Motor neuron (in vitro differentiated cells): Measurements from ENCODE around the gene NACC1. TPM values are rescaled to one million over a fixed set of nuclear protein-coding genes. Genes with fewer than 3 reads are reported as not detected.

Experiments
- ATAC-seq, 8 experiments: fragments of 200-7000 bp; cut with Tn5 transposase; replicated peaks in 6 of 8; 2 replicates each; pipeline ENCODE4 v1.8.0; 2021; ENCODE audit warnings: mild to moderate bottlenecking in 8 of 8, moderate library complexity in 8 of 8
- H3K27ac ChIP-seq, 2 donors: fragments of 250-450 bp; sonication (Bioruptor Pico); 2 replicates each; pipeline ENCODE4 v1.9.0; 2021; ENCODE audit warnings: antibody characterized with exemption in 2 of 2, mild to moderate bottlenecking in 2 of 2, moderate library complexity in 1 of 2
- H3K4me1 ChIP-seq, 2 donors: fragments of 250-450 bp; sonication (Bioruptor Pico); replicated peaks in 1 of 2; 2 replicates each; pipeline ENCODE4 v1.6.1; 2021; ENCODE audit warnings: antibody characterized with exemption in 2 of 2, mild to moderate bottlenecking in 2 of 2, moderate library complexity in 1 of 2
- H3K4me3 ChIP-seq, 5 donors: fragments of 250-450 bp; sonication (Bioruptor Pico); 2 replicates each; pipeline ENCODE4 v1.9.0; 2021; ENCODE audit warnings: antibody characterized with exemption in 5 of 5, mild to moderate bottlenecking in 5 of 5, moderate library complexity in 4 of 5
- WGBS, 10 experiments: fragments of 450-650 bp; shearing (Covaris generic); methylation state at CpG; one replicate each; pipeline ENCODE4 v1.0.0; 2022; 5-methylcytosine and 5-hydroxymethylcytosine counted together
- in situ Hi-C, 9 experiments: fragments of 400-800 bp; cut with MboI; loops; one replicate each; pipeline ENCODE4 v1.15.0; 2021; ENCODE audit warnings: low sequenced_read_pairs in 9 of 9, low pct_unique_long_range_greater_than_20kb in 2 of 9; ENCODE audit not compliant: unreplicated experiment in 9 of 9
- total RNA-seq, 8 experiments: library from RNA; unstranded; fragments of 300-600 nt; gene quantifications; 2 replicates each; pipeline versions ENCODE4 v1.2.3 to v1.2.4, GENCODE V29; 2022

Gene NACC1
- total RNA-seq, 8 experiments from 2014 or later: 9.7 to 56.8 (median 28.3) TPM

DNA sequence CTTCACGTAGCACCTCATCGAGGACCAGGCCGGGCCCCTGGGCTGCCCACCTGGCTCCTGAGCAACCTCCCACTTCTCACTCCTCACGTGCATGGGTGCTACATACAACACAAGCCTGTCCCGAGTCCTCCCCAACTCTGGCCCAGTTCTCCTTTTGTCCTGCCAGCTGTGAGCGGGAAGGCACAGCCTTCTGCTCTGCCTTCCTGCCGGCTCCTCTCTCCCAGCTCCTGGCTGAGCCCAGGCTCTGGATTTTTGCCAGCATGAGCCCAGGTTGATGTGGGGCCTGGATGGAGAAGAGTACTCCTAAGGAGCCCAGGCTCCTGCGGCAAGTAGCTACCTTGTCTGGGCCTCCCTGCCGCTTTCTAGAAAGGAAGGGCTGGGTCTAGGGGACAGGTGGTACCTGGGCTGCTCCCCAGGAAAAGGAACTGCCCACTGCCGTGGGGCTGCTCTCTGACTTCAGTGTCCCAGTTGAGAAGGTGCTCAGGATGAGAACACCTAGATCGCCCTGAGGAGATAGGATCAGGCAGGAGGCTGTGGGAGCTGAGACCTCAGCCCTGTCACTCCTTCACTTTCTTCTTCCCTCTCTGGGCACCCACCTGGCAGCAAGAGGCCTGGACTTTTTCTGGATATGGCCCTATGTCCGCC is 39.0 kb upstream of the NACC1 start:
- H3K27ac ChIP-seq: no peak overlapping the region

DNA sequence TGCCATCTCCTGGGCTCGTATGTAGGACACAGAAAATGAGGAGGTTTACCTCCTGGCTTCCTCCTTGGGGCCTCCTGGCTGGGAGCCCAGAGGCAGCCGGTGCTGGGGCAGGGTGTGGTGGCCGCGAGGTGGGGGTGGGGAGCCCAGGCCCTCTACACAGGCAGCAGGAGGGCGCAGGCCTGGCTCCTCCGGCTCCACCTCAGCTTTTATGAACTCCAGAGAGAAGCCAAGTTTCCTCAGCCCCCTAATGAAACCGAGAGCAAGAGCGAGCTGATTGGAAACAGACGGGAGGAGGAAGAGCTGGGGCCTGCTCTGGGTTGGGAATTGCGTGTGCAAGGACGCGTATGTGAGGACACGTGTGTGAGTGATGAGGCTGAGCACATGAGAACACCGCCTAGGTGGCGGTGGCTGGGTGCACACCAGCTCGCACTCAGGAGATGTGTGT is 38.5 kb upstream of the NACC1 start:
- ATAC-seq: peak; percentile 31 to 86 (median 48)
- WGBS, 10 experiments: 29 to 67% methylated on average over 2 to 5 of the region's 16 CpGs; no CpG with 5 or more reads in 8 of the 10 experiments

More for the DNA sequence above, 39.0 kb upstream of the NACC1 start:
- no peak overlapping the region for H3K4me3 ChIP-seq
- 40 to 94% (median 60%) methylated on average over 1 to 3 of the region's 12 CpGs; no CpG with 5 or more reads in 7 of the 10 experiments for WGBS, 10 experiments
- in situ Hi-C loops: loop anchor here in 2 of 9 experiments (25.0 kb wide), 1 partner anchor 92 kb away; the partner anchor contains the start of gene NFIX (in 2 of the 2)
- peaks cover 10 to 27% of the 10 kb centered on the region in 2 donors for H3K4me1 ChIP-seq
- peak in 1 of 8 experiments; percentile 7 for ATAC-seq

DNA sequence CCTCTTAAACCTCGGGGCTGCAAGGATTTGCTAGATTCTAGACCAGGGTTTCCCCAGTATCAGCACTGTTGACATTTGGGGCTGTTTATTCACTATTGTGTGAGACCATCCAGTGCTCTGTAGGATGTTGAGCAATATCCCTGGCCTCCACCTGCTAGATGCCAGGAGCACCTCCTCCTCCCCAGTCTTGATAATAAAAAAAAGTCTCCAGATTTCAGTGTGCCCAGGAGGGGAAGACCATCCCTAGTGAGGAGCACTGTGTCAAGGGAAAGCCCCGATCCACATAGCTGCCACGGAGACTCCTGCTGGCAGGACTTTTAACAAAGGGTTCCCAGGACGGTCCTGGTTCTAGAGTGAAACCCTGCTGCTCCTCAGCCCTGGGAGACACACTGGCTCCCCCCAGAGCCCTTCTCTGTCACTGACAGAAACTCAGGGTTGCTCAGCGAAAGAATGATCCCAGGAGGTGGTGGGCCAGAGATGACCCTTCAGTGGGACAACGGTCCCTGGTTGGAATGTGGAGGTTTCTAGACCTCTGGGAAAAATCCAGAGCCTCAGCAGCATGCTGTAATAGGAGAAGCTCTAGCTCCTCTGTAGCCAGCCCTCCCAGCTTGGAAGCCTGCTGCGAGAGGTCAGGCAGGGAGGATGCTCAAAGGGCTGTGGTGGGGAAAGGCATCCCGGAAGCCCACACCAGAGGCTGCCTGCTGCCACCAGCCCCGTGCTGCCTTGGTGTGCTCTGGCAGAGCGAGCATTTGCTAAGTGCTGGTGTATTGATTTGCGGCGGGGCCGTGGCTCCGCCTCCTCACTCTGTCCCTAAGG is 35.7 kb upstream of the NACC1 start:
- ATAC-seq: peak in 7 of 8 experiments; percentile 4 to 92 (median 84)
- in situ Hi-C loops: loop anchor here in 2 of 9 experiments (25.0 kb wide), 1 partner anchor 95 kb away; the partner anchor contains the start of gene NFIX (in 2 of the 2)
- no peak overlapping the region for H3K4me3 ChIP-seq
- WGBS, 10 experiments: 0 to 88% (median 40%) methylated on average over 1 to 7 of the region's 14 CpGs; no CpG with 5 or more reads in 1 of the 10 experiments
- peaks cover 10 to 27% of the 10 kb centered on the region in 2 donors for H3K4me1 ChIP-seq
- H3K27ac ChIP-seq: peak overlapping the region in 1 of 2 donors; percentile 11

More for the DNA sequence above, 38.5 kb upstream of the NACC1 start:
- H3K4me3 ChIP-seq: no peak overlapping the region
- peaks cover 10 to 27% of the 10 kb centered on the region in 2 donors for H3K4me1 ChIP-seq
- in situ Hi-C loops: loop anchor here in 2 of 9 experiments (25.0 kb wide), 1 partner anchor 92 kb away; the partner anchor contains the start of gene NFIX (in 2 of the 2)
- H3K27ac ChIP-seq: no peak overlapping the region

DNA sequence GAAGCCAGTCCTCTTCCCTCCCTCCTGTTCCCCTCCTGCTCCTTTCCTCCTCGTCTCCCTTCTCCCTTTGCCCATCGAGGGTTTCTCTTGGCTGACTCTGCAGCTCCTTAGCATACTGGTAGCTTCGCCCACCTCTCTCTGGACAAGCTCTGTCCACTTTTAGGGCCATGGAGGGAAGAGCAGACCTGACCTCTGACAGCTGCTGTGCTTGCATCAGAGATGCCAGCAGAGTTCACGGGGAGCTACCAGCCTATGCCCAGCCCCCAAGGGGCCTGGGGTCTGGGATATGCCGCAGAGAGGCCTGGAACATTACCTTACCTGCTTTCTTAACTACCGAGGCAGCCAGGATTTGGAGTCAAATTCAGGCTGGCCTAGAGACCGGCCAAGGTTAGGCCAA is 35.1 kb upstream of the NACC1 start:
- ATAC-seq: no peak
- 33 to 100% (median 60%) methylated on average over 1 to 5 of the region's 7 CpGs; no CpG with 5 or more reads in 4 of the 10 experiments for WGBS, 10 experiments
- H3K27ac ChIP-seq: no peak overlapping the region
- peaks cover 10 to 27% of the 10 kb centered on the region in 2 donors for H3K4me1 ChIP-seq
- no peak overlapping the region for H3K4me3 ChIP-seq
- in situ Hi-C loops: loop anchor here in 2 of 9 experiments (25.0 kb wide), 1 partner anchor 96 kb away; the partner anchor contains the start of gene NFIX (in 2 of the 2)

DNA sequence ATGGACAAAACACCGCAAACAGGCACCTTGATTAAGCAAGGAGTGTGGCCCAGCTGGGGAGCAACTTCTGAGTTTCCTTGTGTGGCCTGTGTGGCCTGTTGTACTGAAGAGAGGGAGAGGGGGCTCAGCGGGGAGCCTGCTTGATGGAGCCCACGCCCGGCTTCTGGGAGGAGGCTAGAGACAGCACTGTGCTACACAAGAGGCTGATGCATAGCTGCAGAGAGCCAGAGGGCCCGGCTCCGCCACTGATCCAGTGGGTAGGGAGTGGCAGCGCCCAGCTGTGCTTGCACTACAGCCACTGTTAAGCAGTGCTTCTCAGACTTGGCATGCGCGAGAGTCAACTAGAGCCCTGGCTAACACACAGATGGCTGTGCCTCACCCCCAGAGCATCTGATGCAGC is 34.4 kb upstream of the NACC1 start:
- in situ Hi-C loops: loop anchor here in 2 of 9 experiments (25.0 kb wide), 1 partner anchor 96 kb away; the partner anchor contains the start of gene NFIX (in 2 of the 2)
- ATAC-seq: peak in 3 of 8 experiments; percentile 21 to 70 (median 55)
- Histone ChIP-seq H3K27ac (no peak overlapping the region), H3K4me3 (no peak overlapping the region), H3K4me1 (peaks cover 10 to 27% of the 10 kb centered on the region in 2 donors)
- WGBS, 10 experiments: 40 to 80% (median 63%) methylated on average over 1 to 8 of the region's 9 CpGs; no CpG with 5 or more reads in 6 of the 10 experiments

DNA sequence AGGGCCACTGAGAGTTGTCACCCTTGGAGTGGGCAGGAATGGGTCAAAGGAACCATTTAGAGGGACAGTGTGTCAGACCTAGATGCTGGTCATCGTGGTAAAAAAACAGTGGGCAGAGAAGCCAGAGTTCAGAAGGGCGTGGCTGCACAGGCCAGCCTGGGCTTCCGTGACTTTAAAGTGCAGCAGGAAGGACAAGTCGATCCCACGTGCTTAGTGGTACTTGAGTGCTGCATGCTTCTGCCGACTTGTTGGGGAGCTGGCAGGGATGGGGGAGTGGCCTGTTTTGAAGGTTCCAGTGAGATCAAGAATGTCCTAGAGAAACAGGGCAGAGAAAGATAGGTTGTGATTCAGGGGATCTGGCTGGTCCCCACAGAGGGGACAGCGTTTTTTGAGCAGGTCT is 32.4 kb upstream of the NACC1 start:
- Histone ChIP-seq H3K4me1 (peaks cover 10 to 15% of the 10 kb centered on the region in 2 donors), H3K4me3 (no peak overlapping the region), H3K27ac (no peak overlapping the region)
- 0 to 60% (median 20%) methylated on average over 1 to 7 of the region's 7 CpGs; no CpG with 5 or more reads in 3 of the 10 experiments for WGBS, 10 experiments
- in situ Hi-C loops: loop anchor here in 2 of 9 experiments (25.0 kb wide), 1 partner anchor 98 kb away; the partner anchor contains the start of gene NFIX (in 2 of the 2)
- no peak for ATAC-seq

DNA sequence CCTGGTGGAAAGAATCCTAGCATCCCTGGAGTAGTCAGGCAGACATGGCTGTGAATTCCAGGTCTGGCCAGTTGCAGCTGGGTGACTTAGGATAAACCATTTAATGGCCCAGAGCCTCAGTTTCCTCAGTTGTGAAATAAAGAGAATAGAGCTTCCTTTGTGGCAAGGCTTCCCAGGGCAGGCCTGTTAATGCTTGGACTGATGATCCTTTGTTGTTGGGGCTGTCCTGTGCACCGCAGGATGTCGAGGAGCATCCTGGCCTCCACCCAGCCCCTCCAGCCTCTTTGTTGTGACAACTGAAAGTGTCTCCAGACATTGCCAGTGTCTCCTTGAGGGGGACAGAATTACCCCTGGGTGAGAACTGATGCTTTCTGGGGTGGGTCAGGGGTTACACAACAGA is 31.7 kb upstream of the NACC1 start:
- no peak overlapping the region for H3K4me3 ChIP-seq
- H3K4me1 ChIP-seq: peaks cover 11 to 21% of the 10 kb centered on the region in 2 donors
- 50% methylated on average over 2 of the region's 2 CpGs; no CpG with 5 or more reads in 9 of the 10 experiments for WGBS, 10 experiments
- in situ Hi-C loops: loop anchor here in 2 of 9 experiments (25.0 kb wide), 1 partner anchor 99 kb away; the partner anchor contains the start of gene NFIX (in 2 of the 2)
- H3K27ac ChIP-seq: no peak overlapping the region
- ATAC-seq: no peak

DNA sequence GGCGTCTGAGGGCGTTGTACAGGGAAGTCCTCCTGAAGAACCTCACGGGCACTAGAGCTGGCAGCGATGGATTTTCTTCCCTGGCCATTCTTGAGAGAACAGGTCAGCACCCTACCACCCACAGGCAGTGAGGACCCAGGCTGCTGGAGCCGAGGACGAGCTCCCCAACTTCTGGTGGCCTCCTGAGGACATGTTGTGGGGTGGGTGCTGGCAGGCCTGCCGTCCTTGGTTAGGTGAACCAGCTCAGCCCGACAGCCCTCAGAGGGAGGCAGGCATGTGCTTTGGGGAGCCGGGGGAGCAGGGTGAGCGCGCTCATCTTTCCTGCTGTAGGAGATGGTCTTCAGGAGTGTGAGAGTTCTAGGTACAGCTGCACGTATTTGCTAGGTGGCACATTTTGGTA is 30.8 kb upstream of the NACC1 start:
- Histone ChIP-seq H3K4me3 (no peak overlapping the region), H3K4me1 (peaks cover 19 to 26% of the 10 kb centered on the region in 2 donors), H3K27ac (no peak overlapping the region)
- WGBS, 10 experiments: 50 to 100% (median 63%) methylated on average over 1 to 3 of the region's 12 CpGs; no CpG with 5 or more reads in 4 of the 10 experiments
- no peak for ATAC-seq
- in situ Hi-C loops: loop anchor here in 2 of 9 experiments (25.0 kb wide), 1 partner anchor 100 kb away; the partner anchor contains the start of gene NFIX (in 2 of the 2)

DNA sequence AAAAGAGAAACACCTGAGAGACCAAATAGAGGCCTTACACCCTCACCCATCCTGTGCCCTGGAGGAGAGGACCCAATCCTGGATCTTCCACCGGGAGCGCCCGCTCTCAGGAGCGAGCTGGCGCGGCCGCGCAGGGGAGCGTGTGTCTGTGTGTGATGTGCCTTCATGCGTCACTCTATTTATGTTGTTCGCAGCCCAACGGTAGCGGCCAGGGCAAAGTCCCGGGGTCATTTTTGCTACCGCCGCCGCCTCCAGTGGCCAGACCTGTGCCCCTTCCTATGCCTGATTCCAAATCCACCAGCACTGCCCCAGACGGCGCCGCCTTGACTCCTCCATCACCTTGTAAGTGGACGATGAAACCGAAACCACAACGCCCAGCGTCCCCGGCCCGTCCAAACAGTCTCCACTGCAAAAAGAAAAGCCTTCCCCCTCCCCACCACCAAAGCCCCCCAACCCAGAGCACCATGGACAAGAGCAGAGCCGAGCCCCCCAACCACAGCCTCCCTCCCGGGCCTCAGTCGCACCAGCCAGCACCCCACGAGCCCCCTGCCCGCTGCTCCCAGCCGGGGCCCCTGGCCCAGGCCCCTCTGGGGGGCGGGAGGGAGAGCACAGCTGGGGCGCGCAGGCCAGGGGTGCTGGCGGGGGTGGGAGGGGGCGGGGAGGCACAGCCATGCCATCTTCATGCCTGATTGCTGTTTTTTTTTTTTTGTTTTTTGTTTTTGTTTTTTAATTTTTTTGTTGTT is 30.1 kb upstream of the NACC1 start:
- H3K27ac ChIP-seq: no peak overlapping the region
- in situ Hi-C loops: loop anchor here in 2 of 9 experiments (25.0 kb wide), 1 partner anchor 101 kb away; the partner anchor contains the start of gene NFIX (in 2 of the 2)
- H3K4me1 ChIP-seq: peaks cover 16 to 26% of the 10 kb centered on the region in 2 donors
- no peak for ATAC-seq
- H3K4me3 ChIP-seq: no peak overlapping the region
- WGBS, 10 experiments: 87 to 95% (median 88%) methylated on average over 4 to 18 of the region's 37 CpGs; no CpG with 5 or more reads in 7 of the 10 experiments

DNA sequence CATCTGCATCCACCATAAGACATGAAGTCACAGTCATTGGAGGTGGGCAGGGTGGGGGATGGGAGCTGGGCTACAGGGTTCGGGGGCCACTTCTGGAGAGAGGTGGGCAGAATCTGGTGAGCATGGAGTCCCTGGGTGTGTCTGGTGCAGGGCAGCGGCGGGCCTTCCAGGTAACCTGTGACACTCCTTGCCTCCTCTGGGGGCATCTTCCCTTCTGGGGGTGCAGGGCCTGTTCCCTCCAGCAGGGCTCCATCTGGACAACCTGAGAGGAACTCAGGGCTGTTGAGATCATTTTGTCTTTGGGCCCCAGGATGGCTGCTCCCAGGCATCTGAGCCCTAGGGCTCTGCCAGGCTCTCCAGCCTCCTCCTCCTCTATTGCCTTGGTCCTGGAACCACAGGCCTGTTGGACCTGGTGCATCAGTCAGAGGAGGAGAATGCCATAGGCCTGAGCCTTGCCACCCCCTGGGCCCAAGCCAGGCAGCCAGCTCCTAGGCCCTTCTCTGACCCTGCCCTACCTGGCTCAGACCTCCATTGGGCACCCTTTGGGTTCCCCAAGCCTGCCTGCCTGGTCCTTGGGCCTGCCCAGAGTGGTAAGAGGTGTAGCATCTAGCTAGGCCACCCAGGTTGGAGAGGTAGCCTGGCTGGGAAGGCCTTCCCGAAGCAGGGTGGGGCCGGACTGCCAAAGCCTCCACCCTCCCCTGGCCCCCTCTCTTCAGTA is 28.8 kb upstream of the NACC1 start:
- Histone ChIP-seq H3K4me3 (no peak overlapping the region), H3K27ac (no peak overlapping the region), H3K4me1 (peaks cover 14 to 32% of the 10 kb centered on the region in 2 donors)
- 92% methylated on average over 2 of the region's 5 CpGs; no CpG with 5 or more reads in 9 of the 10 experiments for WGBS, 10 experiments
- peak in 2 of 8 experiments; percentile 5 to 35 for ATAC-seq
- in situ Hi-C loops: loop anchor here in 2 of 9 experiments (25.0 kb wide), 1 partner anchor 102 kb away; the partner anchor contains the start of gene NFIX (in 2 of the 2)

DNA sequence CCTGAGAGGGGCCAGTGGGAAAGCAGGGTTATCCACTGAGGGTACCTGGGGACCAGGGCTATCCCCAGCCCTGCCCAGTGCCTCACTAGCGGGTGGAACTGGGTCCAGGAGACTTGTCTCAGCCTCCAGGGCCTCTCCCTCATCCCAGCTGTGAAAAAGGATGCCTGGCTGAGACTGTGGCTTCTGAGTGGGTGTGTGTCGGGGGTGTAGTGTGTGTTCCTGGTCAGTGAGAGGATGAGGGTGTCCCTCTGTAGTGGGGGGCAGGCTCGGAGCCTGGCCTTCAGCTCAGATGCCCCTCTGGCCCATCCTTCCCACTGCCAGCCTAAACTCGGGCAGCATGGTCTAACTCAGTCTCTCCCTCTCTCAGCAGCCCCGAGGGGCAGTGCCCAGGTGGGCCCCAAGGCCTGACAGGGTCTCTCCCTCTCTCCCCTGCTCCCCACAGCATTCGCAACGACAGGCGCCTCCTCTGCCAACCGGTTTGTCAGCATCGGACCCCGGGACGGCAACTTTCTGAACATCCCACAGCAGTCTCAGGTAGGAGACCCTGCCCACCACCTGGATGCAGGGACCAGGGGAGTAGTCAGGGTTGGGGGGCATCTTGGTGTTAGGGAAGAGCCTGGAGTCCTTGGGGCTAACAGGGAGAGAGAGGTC is 28.1 kb upstream of the NACC1 start:
- no peak for ATAC-seq
- Histone ChIP-seq H3K27ac (no peak overlapping the region), H3K4me1 (peaks cover 16 to 38% of the 10 kb centered on the region in 2 donors), H3K4me3 (no peak overlapping the region)
- in situ Hi-C loops: loop anchor here (10.0 to 25.0 kb wide), 3 partner anchors 103 to 115 kb away; partner anchors contain the start of gene NFIX (in 2 of the 9)
- WGBS, 10 experiments: 20 to 100% (median 85%) methylated on average over 1 to 4 of the region's 12 CpGs; no CpG with 5 or more reads in 3 of the 10 experiments
